Stimulated activated CD4-positive, alpha-beta T cell treated with anti-CD3 and anti-CD28 coated beads, Interleukin-12 subunit alpha, Interleukin-12 subunit beta, amount 100 ng/mL, for 48 hours (primary cell): ENCODE results near the gene ZNF771.

Source experiments
- DNase-seq, 3 donors: peaks; one replicate each; pipeline ENCODE4 v3.0.0-alpha.2; 2020; ENCODE audit warnings: low read depth in 2 of 3, low spot score in 1 of 3

Gene ZNF771

GRCh38 chr16:30407102-30407803, at the start of gene ZNF771:
TSS of gene ZNF771 (plus strand) at chr16:30407606. CDS start at chr16:30408054, 448 bp downstream.
- peak; percentile 82 to 95 (median 91) for DNase-seq

GRCh38 chr16:30357715-30358576, 49.5 kb upstream of the ZNF771 start:
- DNase-seq: no peak

- no peak for DNase-seq
Measured at GRCh38 chr16:30358577-30358936, 48.8 kb upstream of the ZNF771 start.

- no peak for DNase-seq
Measured at GRCh38 chr16:30358990-30359870, 48.2 kb upstream of the ZNF771 start.

GRCh38 chr16:30359871-30360170, 47.6 kb upstream of the ZNF771 start:
- DNase-seq: no peak

GRCh38 chr16:30361180-30361579, 46.2 kb upstream of the ZNF771 start:
- no peak for DNase-seq

GRCh38 chr16:30365200-30365599, 42.2 kb upstream of the ZNF771 start:
- DNase-seq: no peak

GRCh38 chr16:30366511-30366910, 40.9 kb upstream of the ZNF771 start:
- no peak for DNase-seq

GRCh38 chr16:30367349-30368009, 39.9 kb upstream of the ZNF771 start:
- no peak for DNase-seq

- DNase-seq: no peak
Measured at GRCh38 chr16:30368122-30368791, 39.1 kb upstream of the ZNF771 start.

- DNase-seq: no peak
Measured at GRCh38 chr16:30368792-30369090, 38.7 kb upstream of the ZNF771 start.

- DNase-seq: no peak
Measured at GRCh38 chr16:30369091-30369937, 38.1 kb upstream of the ZNF771 start.

- no peak for DNase-seq
Measured at GRCh38 chr16:30369938-30370455, 37.4 kb upstream of the ZNF771 start.

GRCh38 chr16:30370456-30371247, 36.8 kb upstream of the ZNF771 start, which contains the start of gene TBC1D10B:
TSS of gene TBC1D10B (minus strand) at chr16:30370494. CDS start at chr16:30370183, 311 bp downstream.
- peak; percentile 96 to 99 (median 99) for DNase-seq

- DNase-seq: no peak
Measured at GRCh38 chr16:30371248-30371816, 36.1 kb upstream of the ZNF771 start.

GRCh38 chr16:30372038-30372712, 35.2 kb upstream of the ZNF771 start:
- DNase-seq: no peak

- DNase-seq: no peak
Measured at GRCh38 chr16:30372725-30373124, 34.7 kb upstream of the ZNF771 start.

- no peak for DNase-seq
Measured at GRCh38 chr16:30374538-30374937, 32.9 kb upstream of the ZNF771 start, which contains the start of gene MYL11. TSS of gene MYL11 (plus strand) at chr16:30374802. CDS start at chr16:30374858, 56 bp downstream.
